AG04450 (cell line): Measurements from ENCODE around the gene PEX11G. TPM values are rescaled to one million over a fixed set of nuclear protein-coding genes. Genes with fewer than 3 reads are reported as not detected.

Experiments
- CTCF ChIA-PET: fragments of 300-600, 350-600 bp; formaldehyde crosslinking; extraction: SDS; loops from one replicate; lab custom pipeline; 2022; ENCODE audit warnings: antibody characterized with exemption, inconsistent platforms; lab: Charles Lee
- POLR2A ChIA-PET: fragments of 350-600 bp; formaldehyde crosslinking; extraction: SDS; loops from one replicate; lab custom pipeline; 2021; ENCODE audit warnings: antibody characterized with exemption, inconsistent platforms; lab: Yijun Ruan, JAX
- DNase-seq: peaks from one replicate; pipeline ENCODE4 v3.0.0-alpha.2; 2011; ENCODE audit warnings: low read depth, low spot score
- H3K27ac ChIP-seq: one replicate; pipeline ENCODE4 v1.5.1; 2012; ENCODE audit warnings: low read depth, low read length, control low read depth
- H3K27me3 ChIP-seq: one replicate; pipeline ENCODE4 v1.6.0; 2012; ENCODE audit warnings: low read length; ENCODE audit not compliant: control insufficient read depth, insufficient read depth
- H3K4me3 ChIP-seq: 2 replicates; pipeline ENCODE4 v1.5.1; 2011; ENCODE audit warnings: mild to moderate bottlenecking, low read depth, low read length, control low read depth
- H3K9me3 ChIP-seq: 2 replicates; pipeline ENCODE4 v1.5.1; 2012; ENCODE audit warnings: low read length; ENCODE audit not compliant: control insufficient read depth, insufficient read depth
- CTCF ChIP-seq: IDR thresholded peaks from 2 replicates; pipeline ENCODE4 v1.5.1; 2011; ENCODE audit warnings: low read depth, low read length, control low read depth, inconsistent platforms
- polyA plus RNA-seq: library from polyadenylated mRNA; depleted of rRNA; stranded (reverse); fragments of >200 nt; gene quantifications from 2 replicates; pipeline ENCODE4 v1.2.3, GENCODE V29; 2011

The PEX11G gene
- polyA plus RNA-seq, 1 experiment: 0.60 TPM

- no peak for DNase-seq
- H3K27ac ChIP-seq: no peak overlapping the region
These were observed 10.0 kb downstream of the PEX11G start for GRCh38 chr19:7478843-7479227.

GRCh38 chr19:7478173-7478842 is 10.5 kb downstream of the PEX11G start:
- ChIA-PET CTCF (no interaction called here), POLR2A (no interaction called here)

More at GRCh38 chr19:7478843-7479227, 10.0 kb downstream of the PEX11G start:
- POLR2A ChIA-PET: no interaction called here
- peaks cover 4% of the 10 kb centered on the region for H3K27me3 ChIP-seq
- CTCF ChIA-PET: no interaction called here
- H3K4me3 ChIP-seq: no peak overlapping the region
- no peak for TF ChIP-seq CTCF
- peaks cover 11% of the 10 kb centered on the region for H3K9me3 ChIP-seq

GRCh38 chr19:7477758-7478157 is 11.1 kb downstream of the PEX11G start:
- Histone ChIP-seq H3K27ac (no peak overlapping the region), H3K9me3 (peaks cover 11% of the 10 kb centered on the region), H3K27me3 (peaks cover 4% of the 10 kb centered on the region), H3K4me3 (no peak overlapping the region)
- ChIA-PET CTCF (no interaction called here), POLR2A (no interaction called here)
- no peak for DNase-seq
- TF ChIP-seq CTCF: no peak

More at GRCh38 chr19:7478173-7478842, 10.5 kb downstream of the PEX11G start:
- peaks cover 4% of the 10 kb centered on the region for H3K27me3 ChIP-seq
- no peak overlapping the region for H3K27ac ChIP-seq
- TF ChIP-seq CTCF: no peak
- H3K4me3 ChIP-seq: no peak overlapping the region
- peaks cover 11% of the 10 kb centered on the region for H3K9me3 ChIP-seq
- no peak for DNase-seq

- no peak for TF ChIP-seq CTCF
- no peak overlapping the region for H3K27ac ChIP-seq
- ChIA-PET CTCF (no interaction called here), POLR2A (no interaction called here)
- no peak overlapping the region for H3K4me3 ChIP-seq
- DNase-seq: no peak
- peaks cover 4% of the 10 kb centered on the region for H3K27me3 ChIP-seq
- peaks cover 5% of the 10 kb centered on the region for H3K9me3 ChIP-seq
These were observed 11.9 kb downstream of the PEX11G start for GRCh38 chr19:7476777-7477494.

GRCh38 chr19:7476241-7476640 is 12.6 kb downstream of the PEX11G start:
- TF ChIP-seq CTCF: no peak
- no peaks in the 10 kb centered on the region; the same call in 1 of the 2 replicates for H3K9me3 ChIP-seq
- POLR2A ChIA-PET: no interaction called here
- no peak overlapping the region for H3K27ac ChIP-seq
- no peak overlapping the region for H3K4me3 ChIP-seq
- CTCF ChIA-PET: no interaction called here
- no peak for DNase-seq
- no peaks in the 10 kb centered on the region for H3K27me3 ChIP-seq
